Myocyte (in vitro differentiated cells): ENCODE data around the gene UBE2O. TPM values are rescaled to one million over a fixed set of nuclear protein-coding genes. Genes with fewer than 3 reads are reported as not detected.

Experiments
- DNase-seq: peaks from one replicate; pipeline ENCODE4 v3.0.0-alpha.2; 2012; ENCODE audit warnings: low read depth
- total RNA-seq: library from RNA; depleted of rRNA; stranded (reverse); fragments of >200 nt; gene quantifications from 2 replicates; pipeline ENCODE4 v1.2.3, GENCODE V29; 2014

UBE2O gene
- total RNA-seq, 1 donor from 2014 or later, result 21.1 TPM

DNA sequence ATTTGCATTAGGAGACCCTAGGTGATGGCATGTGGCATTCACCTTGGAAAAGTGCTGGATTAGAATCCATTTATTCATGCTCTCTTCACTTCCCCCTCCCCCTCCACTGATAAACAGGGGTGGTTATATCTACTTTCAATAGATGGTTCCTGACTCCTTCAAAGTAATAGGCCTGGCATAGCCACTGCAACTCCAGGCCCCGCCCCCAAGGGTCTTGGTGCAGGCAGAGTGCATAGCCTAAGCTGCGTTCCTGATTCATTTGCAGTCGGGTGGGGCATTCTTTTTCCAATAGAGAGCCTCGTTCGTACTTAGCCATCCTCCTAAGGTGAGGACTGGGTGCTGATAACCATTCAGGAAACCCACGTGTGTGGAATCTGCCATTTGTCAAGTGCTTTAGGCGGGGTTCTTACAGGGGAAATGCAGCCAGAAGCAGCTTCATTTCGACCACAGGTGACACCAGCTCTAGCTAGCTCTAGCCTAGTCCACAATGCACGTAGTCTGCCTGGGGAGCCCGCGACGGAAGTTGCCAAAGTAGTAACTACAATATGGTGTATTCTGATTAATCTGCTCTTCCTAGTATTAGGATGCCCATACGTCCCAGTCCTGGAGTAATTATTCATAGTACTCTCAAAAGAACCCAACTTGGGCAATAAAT lies 11.1 kb downstream of the UBE2O start:
- DNase-seq, result no peak

DNA sequence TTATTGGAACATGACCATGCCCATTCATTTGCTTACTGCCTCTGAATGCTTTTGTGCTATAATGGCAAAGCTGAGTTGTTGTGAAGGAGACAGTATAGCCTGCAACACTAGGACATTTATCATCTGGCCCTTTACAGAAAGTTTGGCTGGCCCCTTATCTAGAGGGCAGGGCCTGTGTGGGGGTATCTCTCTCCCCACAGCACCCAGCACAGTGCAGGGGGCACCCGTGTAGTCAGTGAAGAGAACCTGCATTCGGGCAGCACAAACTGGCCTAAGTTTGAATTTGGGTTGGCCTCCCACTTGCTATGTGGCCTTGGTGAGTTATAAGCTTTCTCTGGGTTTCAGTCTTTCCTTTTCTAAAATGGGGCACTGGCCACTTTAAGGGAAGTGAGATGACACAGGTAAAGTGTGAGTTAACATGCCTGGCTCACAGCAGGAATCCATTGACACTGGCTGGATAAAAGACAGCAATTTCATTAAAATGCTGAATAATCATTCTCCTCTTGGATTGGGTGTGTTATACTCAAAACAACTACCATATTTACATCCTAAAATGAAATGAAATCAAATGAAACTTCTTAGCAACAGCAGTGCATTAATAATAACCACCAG lies 12.1 kb downstream of the UBE2O start:
- no peak for DNase-seq

DNA sequence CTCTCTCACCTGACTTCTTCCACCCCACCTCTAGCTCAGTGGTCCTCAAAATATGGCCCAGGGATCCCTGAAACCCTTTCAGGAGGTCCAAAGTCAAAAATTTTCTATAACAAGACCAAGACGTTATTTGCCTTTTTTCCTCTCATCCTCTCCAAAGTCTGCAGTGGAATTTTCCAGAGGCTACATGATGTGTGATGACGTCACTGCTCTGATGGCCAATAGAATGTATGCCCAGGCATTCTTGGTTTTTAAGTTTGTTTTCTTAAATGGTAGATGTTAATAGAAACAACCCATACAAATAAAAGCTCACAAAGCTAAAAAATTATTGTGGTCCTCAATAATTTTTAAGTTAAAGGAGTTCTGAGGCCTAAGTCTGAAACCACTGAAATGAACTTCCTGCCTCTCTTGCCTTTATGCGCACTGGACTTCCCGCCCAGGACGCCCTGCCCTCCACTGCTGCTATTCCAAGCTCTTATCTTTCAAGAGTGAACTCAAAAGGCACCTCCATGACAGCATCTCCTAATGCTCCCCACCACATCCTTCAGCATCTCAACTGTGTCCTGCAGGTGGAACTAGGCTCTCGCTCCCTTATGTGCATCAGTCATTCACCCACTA lies 13.5 kb downstream of the UBE2O start:
- DNase-seq, result no peak

DNA sequence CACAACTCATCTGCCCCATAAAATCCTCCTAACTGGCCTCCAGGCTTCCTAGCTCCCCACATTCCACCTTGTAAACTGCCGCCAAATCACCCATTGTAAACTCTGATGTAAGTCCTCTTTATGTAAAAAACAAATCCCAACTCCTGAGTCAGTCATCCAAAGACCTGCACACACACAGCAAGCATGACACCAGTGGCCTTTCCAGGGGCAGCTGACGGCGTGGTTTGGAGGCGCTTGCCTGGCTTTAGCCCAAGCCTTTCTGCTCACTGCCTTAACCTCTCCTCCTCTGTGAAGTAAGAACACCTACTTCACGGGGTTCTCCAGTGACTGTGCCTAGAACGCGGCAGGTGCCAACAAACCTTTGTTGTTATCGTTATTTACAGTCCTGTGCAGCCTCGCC lies 14.0 kb downstream of the UBE2O start:
- DNase-seq, result peak; percentile 54

DNA sequence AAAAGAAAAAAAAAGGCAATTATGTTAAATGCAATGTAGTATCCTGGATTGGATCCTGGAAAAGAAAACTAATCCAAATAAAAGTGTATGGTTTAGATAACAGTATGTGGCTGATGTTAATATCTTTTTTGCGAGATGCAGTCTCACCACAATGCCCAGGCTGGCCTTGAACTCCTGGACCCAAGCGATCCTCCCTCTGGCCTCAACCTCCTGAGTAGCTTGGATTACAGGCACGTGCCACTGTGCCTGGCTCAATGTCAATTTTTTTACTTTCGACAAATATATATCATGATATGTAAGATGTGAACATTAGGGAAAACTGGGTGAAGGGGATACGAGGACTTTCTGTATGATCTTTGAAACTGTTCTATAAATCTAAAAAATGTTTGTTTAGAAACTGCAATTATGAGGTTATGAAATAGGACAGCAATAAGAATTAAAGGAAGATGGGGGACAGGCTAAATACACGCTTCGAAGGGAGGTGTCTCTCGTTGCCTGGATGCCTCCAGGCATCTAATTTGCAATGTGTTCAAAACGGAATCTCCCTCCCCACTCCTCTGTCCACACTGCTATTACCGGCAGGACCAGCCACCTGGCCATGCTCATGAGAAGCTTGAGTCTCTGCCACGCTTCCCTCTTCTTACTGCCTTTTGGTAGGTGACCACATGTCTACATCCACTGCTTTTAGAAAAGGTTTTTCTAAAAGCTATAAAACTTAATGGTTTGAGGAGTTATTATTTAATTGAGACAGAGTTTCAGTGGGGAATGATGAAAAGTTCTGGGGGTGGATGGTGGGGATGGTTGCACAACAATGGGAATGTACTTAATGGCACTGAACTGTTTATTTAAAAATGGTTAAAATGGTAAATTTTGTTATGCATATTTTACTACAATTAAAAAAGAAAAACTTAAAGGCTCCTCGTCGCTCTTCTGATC lies 15.2 kb downstream of the UBE2O start:
- DNase-seq, result no peak

DNA sequence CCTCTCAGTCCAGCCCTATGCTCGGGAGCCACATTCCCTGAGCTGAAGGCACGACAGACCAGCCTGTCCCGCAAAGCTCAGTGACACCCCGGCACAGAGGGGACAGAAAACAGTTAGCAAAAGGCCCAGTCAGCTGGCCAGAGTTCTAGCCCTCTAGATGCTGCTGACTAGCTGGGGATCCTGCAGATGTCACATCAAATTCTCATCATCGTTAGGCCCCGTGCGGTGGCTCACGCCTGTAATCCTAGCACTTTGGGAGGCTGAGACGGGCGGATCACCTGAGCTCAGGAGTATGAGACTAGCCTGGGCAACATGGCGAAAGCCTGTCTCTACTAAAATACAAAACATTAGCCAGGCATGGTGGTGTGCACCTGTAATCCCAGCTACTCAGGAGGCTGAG lies 17.2 kb downstream of the UBE2O start:
- DNase-seq, result no peak

DNA sequence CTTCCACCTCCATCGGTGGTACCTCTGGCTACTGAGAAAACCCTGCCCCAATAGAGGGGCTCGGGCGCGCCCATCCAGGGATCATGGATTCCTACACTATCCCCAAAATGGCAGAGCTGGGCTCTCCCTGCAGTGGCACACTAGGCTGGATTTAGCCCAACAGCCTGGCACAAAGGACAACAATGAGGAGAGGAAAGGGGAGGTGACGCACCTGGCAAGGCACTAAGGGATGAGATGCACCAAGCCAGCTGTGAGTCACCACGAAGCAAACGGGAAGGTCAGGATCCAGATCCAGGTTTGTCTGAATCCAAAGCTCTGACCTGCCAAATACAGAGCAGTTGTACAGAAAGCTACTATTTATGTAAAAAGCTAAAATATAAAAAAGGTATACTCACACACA lies 18.1 kb downstream of the UBE2O start:
- no peak for DNase-seq

DNA sequence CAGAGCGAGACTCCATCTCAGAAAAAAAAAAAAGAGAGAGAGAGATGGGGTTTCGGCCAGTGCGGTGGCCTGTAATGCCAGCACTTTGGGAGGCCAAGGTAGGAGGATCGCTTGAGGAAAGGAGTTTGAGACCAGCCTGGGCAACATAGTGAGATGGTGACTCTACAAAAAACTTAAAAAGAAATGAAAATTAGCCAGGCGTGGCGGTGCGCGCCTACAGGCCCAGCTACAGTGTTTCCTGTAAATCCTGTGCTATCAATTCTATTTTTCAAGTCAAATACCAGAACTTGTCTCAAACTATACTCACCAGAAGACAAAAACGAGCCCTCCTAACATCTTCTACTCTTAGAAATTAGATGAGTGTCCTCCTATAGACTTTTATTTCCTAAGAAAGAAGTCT lies 19.3 kb downstream of the UBE2O start:
- no peak for DNase-seq

DNA sequence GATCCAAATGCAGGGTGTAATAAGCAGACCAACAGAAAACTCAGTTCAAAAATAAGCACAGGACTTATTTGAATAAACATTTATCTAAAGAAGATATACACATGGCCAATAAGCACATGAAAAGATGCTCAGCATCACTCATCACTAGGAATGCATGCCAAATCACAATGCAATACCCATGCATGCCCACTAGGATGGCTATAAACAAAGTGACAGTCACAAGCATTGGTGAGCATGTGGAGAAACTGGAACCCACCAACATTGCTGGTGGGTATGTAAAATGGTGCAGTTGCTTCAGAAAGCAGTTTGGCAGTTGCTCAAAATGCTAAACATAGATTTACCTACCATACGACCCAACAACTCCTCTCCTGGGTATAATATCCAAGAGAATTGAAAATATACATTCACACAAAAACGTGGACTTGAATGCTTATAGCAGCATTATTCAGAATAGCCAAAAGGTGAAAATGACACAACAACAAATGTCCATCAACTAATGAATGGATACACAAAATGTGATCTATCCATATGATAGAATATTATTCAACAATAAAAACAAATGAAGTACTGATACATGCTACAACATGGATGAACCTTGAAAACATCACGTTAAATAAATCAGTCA lies 20.1 kb downstream of the UBE2O start:
- DNase-seq, result peak; percentile 30

DNA sequence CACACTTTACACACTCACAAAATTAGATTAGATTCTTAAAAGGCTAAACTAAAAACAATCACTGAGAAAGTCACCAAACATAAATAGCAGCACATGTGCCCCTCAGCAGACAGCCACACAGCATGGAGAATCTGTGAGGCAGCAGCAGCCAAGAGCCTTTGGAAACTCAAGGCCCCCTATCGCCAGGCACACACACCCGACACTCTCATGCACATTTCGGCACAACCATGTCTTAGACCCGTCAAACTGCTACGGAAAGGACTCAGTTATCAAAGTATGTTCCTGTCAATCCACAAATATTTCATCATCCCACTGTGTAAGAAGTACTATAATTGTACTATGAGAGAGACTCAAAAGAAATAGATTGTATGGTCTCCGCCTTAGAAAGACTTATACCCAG lies 20.9 kb downstream of the UBE2O start:
- peak; percentile 30 for DNase-seq

DNA sequence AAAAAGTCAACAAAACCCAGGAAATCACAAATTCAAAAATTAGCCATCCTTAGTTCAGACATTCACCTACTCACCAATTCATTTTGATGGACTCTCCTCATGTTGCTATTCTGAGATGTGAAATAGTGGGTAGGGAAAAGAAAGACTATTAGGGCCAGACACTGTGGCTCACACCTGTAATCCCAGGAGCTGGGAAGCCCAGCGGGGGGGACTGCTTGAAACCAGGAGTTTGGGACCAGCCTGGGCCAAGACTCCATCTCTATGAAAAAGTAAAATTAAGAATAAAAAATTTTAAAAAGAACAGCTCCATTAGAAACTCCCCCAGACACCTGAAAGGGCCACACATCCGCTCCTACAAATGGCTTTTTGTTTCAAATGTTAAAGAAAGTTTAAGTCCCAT lies 21.4 kb downstream of the UBE2O start:
- DNase-seq, result no peak

DNA sequence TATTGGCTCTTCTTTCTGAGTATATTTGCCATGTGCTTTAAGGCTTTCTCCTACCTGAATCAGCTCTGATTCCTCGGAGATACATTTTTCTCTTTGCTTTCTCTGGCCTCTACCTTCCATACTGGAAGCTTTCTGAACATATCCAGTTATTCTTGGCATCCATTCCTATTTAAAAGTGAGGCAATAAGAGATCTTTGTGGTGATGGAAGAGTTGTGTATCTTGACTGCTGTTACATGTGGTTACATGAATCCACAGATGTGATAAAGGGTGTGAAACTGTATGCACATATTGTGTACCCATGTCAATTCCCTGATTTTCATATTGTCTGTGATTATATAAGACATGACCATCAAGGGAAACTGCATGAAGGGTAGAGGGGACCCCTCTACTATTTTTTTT lies 24.4 kb downstream of the UBE2O start:
- DNase-seq, result no peak

DNA sequence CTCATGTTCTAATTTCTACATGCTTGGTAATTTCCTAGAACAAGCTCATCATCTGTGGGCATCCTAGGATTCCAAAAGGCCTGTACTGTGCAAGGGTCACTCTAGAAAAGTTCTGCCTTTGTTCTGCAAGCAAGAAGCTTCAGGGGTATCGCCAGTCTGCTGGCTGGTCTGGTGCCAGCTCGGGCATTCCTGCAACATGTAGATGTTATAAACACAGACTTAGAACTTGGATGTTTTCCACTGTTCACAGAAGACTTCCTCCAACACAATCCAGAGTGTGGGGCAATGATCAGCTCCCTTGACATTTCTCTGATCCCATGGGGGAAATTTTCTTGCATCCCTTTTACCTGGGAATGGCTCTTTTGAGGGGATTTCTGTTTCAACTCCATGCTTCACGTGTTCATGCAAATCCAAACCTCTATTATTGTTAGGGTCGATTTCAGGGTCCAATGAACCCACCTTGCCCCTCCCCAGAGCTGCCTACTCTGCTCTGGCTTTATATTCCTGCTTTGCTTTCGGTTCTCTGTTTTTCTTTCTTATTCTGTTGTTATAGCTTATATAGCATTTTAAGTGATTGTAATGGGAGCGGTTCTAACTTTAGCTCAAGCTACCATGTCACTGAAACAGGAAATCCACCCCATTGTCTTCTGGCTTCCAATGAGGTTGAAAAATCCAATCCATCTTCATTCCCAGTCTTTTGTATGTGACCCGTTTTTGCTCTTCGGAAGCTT lies 25.3 kb downstream of the UBE2O start:
- DNase-seq, result peak; percentile 62

DNA sequence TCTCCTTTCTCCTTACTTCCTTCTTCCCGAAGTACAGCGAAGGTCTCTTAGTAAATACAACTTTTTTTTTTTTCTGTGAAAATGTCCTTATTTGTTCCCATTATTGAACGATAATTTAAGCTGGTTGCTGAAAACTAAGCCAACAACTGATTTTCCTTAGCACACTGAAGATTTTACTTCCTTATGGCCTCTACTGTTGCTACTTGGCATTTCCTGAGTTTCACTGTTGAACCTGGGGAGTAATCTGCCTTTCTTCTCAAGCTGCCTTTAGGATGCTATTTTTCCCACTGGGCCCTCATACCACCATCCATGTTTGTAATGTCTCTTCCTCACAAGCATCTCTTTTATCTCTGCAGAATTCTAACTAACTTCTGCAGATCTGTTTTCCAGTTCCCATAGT lies 26.1 kb downstream of the UBE2O start:
- DNase-seq, result no peak

DNA sequence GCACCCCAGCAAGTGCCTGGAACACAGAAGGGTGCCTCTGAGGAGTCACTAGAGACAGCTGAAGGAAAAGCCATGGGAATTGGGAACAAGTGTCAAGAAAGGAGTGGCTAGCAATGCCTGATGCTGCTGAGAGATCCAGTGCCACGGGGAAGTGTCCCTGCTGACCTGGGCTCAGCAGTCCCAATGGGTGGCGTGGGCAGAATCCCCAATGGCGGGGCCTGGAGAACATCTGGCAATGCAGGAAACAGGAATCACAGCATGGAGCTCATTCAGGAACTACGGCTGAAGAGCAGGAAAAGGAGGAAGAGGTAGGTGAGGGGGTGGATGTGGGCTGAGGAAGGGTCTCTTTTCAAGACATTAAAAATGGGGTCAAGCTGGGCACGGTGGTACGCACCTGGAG lies 30.1 kb downstream of the UBE2O start:
- DNase-seq, result no peak

DNA sequence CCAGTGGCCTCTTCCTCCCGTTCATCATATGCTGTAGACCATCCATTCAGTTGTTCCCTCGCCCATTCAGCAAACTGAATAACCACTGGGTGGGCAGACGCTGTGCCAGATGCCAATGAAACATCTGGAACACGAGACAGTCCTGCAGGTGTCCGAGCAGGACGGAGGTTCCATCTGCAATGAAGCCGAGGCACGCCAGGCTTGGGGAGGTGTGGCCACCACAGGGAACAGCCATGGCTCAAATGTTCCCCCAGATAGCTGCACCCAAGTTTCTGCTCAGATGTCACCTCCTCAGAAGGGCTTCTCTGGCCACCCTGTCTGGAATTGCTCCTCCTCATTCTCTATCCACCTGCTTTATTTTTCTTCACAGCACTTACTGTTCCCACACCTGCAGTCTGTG lies 30.5 kb downstream of the UBE2O start:
- DNase-seq, result no peak

DNA sequence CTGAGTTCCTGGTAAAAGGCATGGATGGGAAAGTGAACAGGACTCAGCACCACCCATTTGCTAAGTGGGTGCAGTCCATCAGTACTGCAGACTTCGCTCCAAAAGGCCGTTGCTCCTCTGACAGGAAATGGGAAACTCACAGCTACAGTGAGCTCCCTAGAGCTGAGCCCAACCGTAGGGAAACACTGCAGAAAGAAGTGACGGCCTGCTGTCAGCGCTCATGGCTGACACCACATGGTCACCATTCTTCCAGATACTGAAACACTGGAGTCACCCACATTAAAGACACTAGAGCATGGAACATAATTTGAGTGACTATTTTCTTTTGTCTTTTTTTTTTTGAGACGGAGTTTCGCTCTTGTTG lies 31.9 kb downstream of the UBE2O start:
- DNase-seq, result no peak

DNA sequence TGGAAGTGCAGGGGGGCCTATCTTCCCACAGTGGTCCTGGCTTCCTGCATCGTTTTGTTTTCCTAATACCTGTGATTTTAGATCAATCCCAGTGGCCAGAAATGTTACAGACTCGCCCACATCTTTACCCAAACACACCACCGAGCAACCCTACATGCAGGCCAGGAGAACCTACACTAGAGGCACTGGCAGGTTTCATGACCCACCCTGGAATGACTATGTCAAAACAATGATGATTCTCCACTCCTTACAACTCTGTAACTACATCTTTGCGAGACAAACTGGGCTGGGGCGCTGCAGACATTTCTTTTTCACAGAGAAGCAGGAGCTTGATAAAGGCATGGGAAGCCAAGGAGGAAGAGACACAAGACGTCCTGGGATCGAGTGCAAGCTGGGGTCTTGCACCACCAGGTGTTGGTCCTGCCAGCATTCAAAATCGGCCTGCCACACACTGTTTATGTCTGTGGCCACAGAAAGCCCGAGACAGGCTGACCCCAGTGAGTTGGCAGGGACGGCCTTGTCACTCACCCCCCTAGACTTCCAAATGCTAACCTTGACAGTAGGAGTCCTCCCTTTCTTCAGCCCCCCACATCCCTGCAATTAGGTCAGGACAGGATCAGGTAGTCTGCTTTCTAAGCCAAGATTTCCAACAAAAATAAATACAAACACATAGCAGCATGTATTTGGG lies 32.5 kb downstream of the UBE2O start:
- DNase-seq, result no peak

DNA sequence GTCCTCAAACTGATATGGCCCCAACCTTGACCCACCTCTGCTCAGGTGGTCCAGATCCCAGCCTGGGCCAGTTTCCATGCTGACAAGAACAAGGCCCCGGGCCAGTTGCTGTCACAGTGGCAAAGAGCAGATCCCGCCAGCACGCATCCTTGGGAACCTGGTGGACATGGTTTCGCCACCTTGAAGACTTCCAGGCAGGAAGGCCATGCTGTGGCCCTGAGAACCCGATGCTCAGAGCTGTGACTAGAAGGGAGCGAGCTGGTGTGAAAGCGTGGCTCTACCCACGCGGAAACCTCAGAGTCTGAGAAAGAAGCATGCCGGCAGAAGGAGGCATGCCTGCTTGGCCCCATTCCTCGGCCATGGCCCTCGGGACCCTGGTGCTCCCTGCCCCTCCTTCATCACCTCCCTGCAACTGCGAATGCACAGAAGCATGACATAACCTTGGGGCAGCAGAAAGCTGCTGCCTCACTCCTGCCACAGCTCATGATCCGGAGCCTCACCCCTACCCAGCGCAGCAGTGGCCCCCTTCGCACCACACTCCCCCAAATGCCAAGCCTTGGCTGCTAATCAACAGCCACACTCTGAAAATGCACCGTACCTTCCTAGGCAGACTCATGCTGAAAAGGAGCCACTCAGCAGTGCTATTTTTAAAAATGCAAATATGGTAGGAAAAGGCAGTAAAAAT lies 33.2 kb downstream of the UBE2O start:
- DNase-seq, result no peak
